HepG2 (cell line): Measurements from ENCODE around the gene NPHS1. TPM values are rescaled to one million over a fixed set of nuclear protein-coding genes. Genes with fewer than 3 reads are reported as not detected.

Experiments used
- ARID2 ChIP-seq: sonication (generic); formaldehyde crosslinking; IDR thresholded peaks from 2 replicates; pipeline ENCODE4 v1.8.1; 2022; ENCODE audit warnings: mild to moderate bottlenecking, missing genetic modification reagents, borderline replicate concordance
- HDAC1 ChIP-seq: sonication (generic); formaldehyde crosslinking; IDR thresholded peaks from 2 replicates; pipeline ENCODE4 v1.5.1; 2020; ENCODE audit warnings: mild to moderate bottlenecking, missing genetic modification reagents
- KLF16 ChIP-seq, 2 experiments: sonication (generic) in 1 of 2; formaldehyde crosslinking in 1 of 2; IDR thresholded peaks; 2 replicates each; pipeline versions ENCODE4 v1.6.1 to v1.8.0; 2016 to 2023; ENCODE audit warnings: missing genetic modification reagents in 2 of 2, missing compliant biosample characterization in 1 of 2
- PRDM4 ChIP-seq: sonication (generic); formaldehyde crosslinking; IDR thresholded peaks from 2 replicates; pipeline ENCODE4 v1.9.0; 2021; ENCODE audit warnings: missing genetic modification reagents, borderline replicate concordance
- PRMT3 ChIP-seq: sonication (generic); formaldehyde crosslinking; IDR thresholded peaks from 2 replicates; pipeline ENCODE4 v1.8.1; 2022; ENCODE audit warnings: low read depth, mild to moderate bottlenecking, moderate library complexity, missing genetic modification reagents, borderline replicate concordance
- TARDBP ChIP-seq: sonication (generic); formaldehyde crosslinking; IDR thresholded peaks from 2 replicates; pipeline ENCODE4 v1.8.0; 2022; ENCODE audit warnings: mild to moderate bottlenecking, missing genetic modification reagents
- TRIM24 ChIP-seq: sonication (generic); formaldehyde crosslinking; IDR thresholded peaks from 2 replicates; pipeline ENCODE4 v1.8.0; 2022; ENCODE audit warnings: mild to moderate bottlenecking, missing genetic modification reagents
- ZFX ChIP-seq: sonication (generic); formaldehyde crosslinking; IDR thresholded peaks from 2 replicates; pipeline ENCODE4 v1.4.0; 2020; ENCODE audit warnings: mild to moderate bottlenecking, low read depth, missing genetic modification reagents, moderate library complexity
- ZFY ChIP-seq: sonication (generic); formaldehyde crosslinking; IDR thresholded peaks from 2 replicates; pipeline ENCODE4 v1.4.0; 2020; ENCODE audit warnings: missing genetic modification reagents
- ZNF281 ChIP-seq: sonication (generic); formaldehyde crosslinking; IDR thresholded peaks from 2 replicates; pipeline ENCODE4 v1.4.0; 2020; ENCODE audit warnings: missing genetic modification reagents, borderline replicate concordance
- ZNF674 ChIP-seq: sonication (generic); formaldehyde crosslinking; IDR thresholded peaks from 2 replicates; pipeline ENCODE4 v1.5.0; 2020; ENCODE audit warnings: low read depth, mild to moderate bottlenecking, missing genetic modification reagents
- polyA plus RNA-seq, 8 experiments: library from polyadenylated mRNA; depleted of rRNA in 3 of 8; stranded (reverse) in 7 of 8; unstranded in 1 of 8; fragments of >200 nt; fragmentation: Illumina TruSeq in 4 of 8; extraction: Trizol in 4 of 8; gene quantifications; 2 replicates each; pipeline versions ENCODE4 v1.2.1 to v1.2.3, GENCODE V29; 2011 to 2016; ENCODE audit warnings: low read depth in 4 of 8, missing spikeins in 1 of 8, mixed read lengths in 1 of 8; ENCODE audit not compliant: insufficient read depth in 1 of 8
- total RNA-seq, 5 experiments: library from RNA; depleted of rRNA; stranded (reverse); fragments of >200 nt; fragmentation: Illumina TruSeq; extraction: Trizol; gene quantifications; 2 replicates each; pipeline ENCODE4 v1.2.3, GENCODE V29; 2016; ENCODE audit warnings: low read depth in 1 of 5
- TF ChIP-seq, protein P1 (sequence below): sonication (generic); formaldehyde crosslinking; IDR thresholded peaks from 2 replicates; pipeline ENCODE4 v1.4.0; 2020; ENCODE audit warnings: missing genetic modification reagents
- TF ChIP-seq, protein P2 (sequence below): sonication (generic); formaldehyde crosslinking; IDR thresholded peaks from 2 replicates; pipeline ENCODE4 v1.5.1; 2020; ENCODE audit warnings: mild to moderate bottlenecking, missing genetic modification reagents, moderate library complexity

The NPHS1 gene
- total and polyA plus RNA-seq, 2 of the 13 experiments (the other 11 are each of a cell fraction or from before 2014, with no cell fraction given): not detected

DNA sequence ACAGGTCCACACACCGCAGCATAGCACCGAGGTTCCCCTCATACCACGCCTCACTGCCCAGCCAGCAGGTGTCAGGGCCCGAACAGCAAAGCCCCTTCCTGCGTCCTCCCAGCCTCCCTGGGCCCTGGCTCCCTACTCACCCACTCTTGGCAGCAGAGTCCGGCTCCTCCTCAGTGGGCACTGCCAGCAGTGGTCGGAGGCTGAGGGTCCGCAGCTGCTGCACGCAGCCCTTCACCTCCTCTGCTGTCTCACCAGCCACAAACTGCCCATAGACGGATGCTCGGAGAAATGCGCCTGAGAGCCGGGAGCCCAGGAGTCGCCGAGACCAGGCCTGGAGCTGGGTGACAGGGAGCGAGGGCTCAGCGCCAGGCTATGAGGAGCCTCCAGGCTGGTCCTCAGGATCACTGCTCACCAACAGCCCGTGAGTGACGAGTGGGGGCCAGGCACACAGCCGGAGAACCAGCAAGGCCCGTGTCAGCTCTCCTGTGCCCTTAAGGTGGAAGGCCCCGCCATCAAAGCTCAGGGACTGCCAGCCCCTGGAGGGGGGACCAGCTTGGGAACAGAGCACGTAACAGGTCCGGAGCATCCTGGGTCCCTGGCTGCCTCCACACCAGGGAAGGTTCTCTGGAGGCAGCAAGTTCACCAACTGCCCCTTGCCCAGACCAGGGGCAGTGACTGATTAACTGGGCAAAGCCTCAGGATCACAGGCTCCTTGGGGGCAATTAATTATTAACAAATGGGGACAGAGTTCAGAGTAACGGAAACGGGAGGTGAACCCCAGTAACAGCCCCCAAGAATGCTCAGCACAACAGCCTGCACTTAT lies 39.9 kb downstream of the NPHS1 start, which contains the start of gene PRODH2 (continued):
- TF ChIP-seq ZNF674 (CRISPR knock-in tag) (no peak), TRIM24 (0 out of 2 replicates have a peak, but pooled peaks have one; percentile 51), KLF16 (CRISPR knock-in tag; IDR thresholded peaks at IDR 0.05) (peak in 1 of 2 experiments; percentile 15; a peak in 1 of 4 replicates), ZFX (CRISPR knock-in tag) (peak; percentile 63; the same call in 1 of the 2 replicates), ARID2 (0 out of 2 replicates have a peak, but pooled peaks have one; percentile 5), ZFY (CRISPR knock-in tag) (peak; percentile 20; the same call in 1 of the 2 replicates), PRMT3 (CRISPR knock-in tag) (0 out of 2 replicates have a peak, but pooled peaks have one; percentile 62), HDAC1 (CRISPR knock-in tag) (peak; percentile 64), TARDBP (CRISPR knock-in tag) (peak; percentile 62; the same call in 1 of the 2 replicates), ZNF281 (CRISPR knock-in tag) (peak; percentile 9; the same call in 1 of the 2 replicates), PRDM4 (no peak)
- TF ChIP-seq, protein P1, sequence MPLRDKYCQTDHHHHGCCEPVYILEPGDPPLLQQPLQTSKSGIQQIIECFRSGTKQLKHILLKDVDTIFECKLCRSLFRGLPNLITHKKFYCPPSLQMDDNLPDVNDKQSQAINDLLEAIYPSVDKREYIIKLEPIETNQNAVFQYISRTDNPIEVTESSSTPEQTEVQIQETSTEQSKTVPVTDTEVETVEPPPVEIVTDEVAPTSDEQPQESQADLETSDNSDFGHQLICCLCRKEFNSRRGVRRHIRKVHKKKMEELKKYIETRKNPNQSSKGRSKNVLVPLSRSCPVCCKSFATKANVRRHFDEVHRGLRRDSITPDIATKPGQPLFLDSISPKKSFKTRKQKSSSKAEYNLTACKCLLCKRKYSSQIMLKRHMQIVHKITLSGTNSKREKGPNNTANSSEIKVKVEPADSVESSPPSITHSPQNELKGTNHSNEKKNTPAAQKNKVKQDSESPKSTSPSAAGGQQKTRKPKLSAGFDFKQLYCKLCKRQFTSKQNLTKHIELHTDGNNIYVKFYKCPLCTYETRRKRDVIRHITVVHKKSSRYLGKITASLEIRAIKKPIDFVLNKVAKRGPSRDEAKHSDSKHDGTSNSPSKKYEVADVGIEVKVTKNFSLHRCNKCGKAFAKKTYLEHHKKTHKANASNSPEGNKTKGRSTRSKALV: peak; percentile 15; the same call in 1 of the 2 replicates
- TF ChIP-seq, protein P2, sequence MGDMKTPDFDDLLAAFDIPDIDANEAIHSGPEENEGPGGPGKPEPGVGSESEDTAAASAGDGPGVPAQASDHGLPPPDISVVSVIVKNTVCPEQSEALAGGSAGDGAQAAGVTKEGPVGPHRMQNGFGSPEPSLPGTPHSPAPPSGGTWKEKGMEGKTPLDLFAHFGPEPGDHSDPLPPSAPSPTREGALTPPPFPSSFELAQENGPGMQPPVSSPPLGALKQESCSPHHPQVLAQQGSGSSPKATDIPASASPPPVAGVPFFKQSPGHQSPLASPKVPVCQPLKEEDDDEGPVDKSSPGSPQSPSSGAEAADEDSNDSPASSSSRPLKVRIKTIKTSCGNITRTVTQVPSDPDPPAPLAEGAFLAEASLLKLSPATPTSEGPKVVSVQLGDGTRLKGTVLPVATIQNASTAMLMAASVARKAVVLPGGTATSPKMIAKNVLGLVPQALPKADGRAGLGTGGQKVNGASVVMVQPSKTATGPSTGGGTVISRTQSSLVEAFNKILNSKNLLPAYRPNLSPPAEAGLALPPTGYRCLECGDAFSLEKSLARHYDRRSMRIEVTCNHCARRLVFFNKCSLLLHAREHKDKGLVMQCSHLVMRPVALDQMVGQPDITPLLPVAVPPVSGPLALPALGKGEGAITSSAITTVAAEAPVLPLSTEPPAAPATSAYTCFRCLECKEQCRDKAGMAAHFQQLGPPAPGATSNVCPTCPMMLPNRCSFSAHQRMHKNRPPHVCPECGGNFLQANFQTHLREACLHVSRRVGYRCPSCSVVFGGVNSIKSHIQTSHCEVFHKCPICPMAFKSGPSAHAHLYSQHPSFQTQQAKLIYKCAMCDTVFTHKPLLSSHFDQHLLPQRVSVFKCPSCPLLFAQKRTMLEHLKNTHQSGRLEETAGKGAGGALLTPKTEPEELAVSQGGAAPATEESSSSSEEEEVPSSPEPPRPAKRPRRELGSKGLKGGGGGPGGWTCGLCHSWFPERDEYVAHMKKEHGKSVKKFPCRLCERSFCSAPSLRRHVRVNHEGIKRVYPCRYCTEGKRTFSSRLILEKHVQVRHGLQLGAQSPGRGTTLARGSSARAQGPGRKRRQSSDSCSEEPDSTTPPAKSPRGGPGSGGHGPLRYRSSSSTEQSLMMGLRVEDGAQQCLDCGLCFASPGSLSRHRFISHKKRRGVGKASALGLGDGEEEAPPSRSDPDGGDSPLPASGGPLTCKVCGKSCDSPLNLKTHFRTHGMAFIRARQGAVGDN: peak; percentile 81; the same call in 1 of the 2 replicates
